Neural cell (in vitro differentiated cells): ENCODE measurements around the gene NPNT. TPM values are rescaled to one million over a fixed set of nuclear protein-coding genes. Genes with fewer than 3 reads are reported as not detected.
"Not testable (repeated sequence)": the region's sequence is repeated elsewhere in the genome, so short reads cannot be mapped to it uniquely, and the experiment has no call there.

Experiments used
- H2AFZ ChIP-seq: fragments of 200-600, 300-800 bp; sonication (generic), shearing (Covaris generic); 2 replicates; pipeline ENCODE4 v1.6.0; 2014; ENCODE audit warnings: low read depth, mild to moderate bottlenecking, antibody characterized with exemption, low read length, moderate library complexity
- H3F3A ChIP-seq: fragments of 200-600 bp; shearing (Covaris generic); 2 replicates; pipeline ENCODE4 v1.6.1; 2016; ENCODE audit warnings: mild to moderate bottlenecking, moderate library complexity, mixed read lengths, antibody characterized with exemption, low read length; ENCODE audit not compliant: insufficient read depth, poor library complexity, severe bottlenecking
- H3K27ac ChIP-seq: fragments of 200-600, 300-800 bp; sonication (generic), shearing (Covaris generic); 2 replicates; pipeline ENCODE4 v1.5.1; 2014; ENCODE audit warnings: mild to moderate bottlenecking, low read length, moderate library complexity
- H3K27me3 ChIP-seq: fragments of 300-800, 200-600 bp; sonication (generic), shearing (Covaris generic); 2 replicates; pipeline ENCODE4 v1.6.0; 2014; ENCODE audit warnings: mild to moderate bottlenecking, low read depth, low read length, moderate library complexity; ENCODE audit not compliant: insufficient read depth
- H3K36me3 ChIP-seq: fragments of 300-800, 200-600 bp; sonication (generic), shearing (Covaris generic); 2 replicates; pipeline ENCODE4 v1.5.1; 2014; ENCODE audit warnings: mild to moderate bottlenecking, antibody characterized with exemption, low read length, moderate library complexity; ENCODE audit not compliant: insufficient read depth
- H3K4me2 ChIP-seq: fragments of 300-800, 200-600 bp; sonication (generic), shearing (Covaris generic); 2 replicates; pipeline ENCODE4 v1.6.0; 2014; ENCODE audit warnings: mild to moderate bottlenecking, low read length
- H3K4me3 ChIP-seq: fragments of 300-800, 200-600 bp; sonication (generic), shearing (Covaris generic); 2 replicates; pipeline ENCODE4 v1.5.1; 2014; ENCODE audit warnings: mild to moderate bottlenecking, low read length, moderate library complexity
- H3K79me2 ChIP-seq: fragments of 200-600 bp; shearing (Covaris generic); replicated peaks from 2 replicates; pipeline ENCODE4 v1.6.0; 2014; ENCODE audit warnings: mild to moderate bottlenecking, low read length, moderate library complexity; ENCODE audit not compliant: insufficient read depth
- H3K9ac ChIP-seq: fragments of 300-800, 200-600 bp; sonication (generic), shearing (Covaris generic); 2 replicates; pipeline ENCODE4 v1.6.1; 2016; ENCODE audit warnings: mild to moderate bottlenecking, low read length, mixed read lengths
- H3K9me2 ChIP-seq: fragments of 200-600 bp; shearing (Covaris generic); 2 replicates; pipeline ENCODE4 v1.6.1; 2016; ENCODE audit warnings: mild to moderate bottlenecking, low read length, mixed read lengths; ENCODE audit not compliant: insufficient read depth
- H3K9me3 ChIP-seq: fragments of 200-600, 300-800 bp; sonication (generic), shearing (Covaris generic); 2 replicates; pipeline ENCODE4 v1.6.1; 2016; ENCODE audit warnings: mild to moderate bottlenecking, mixed run types, low read length, moderate library complexity, mixed read lengths
- H4K20me1 ChIP-seq: fragments of 200-600 bp; shearing (Covaris generic); 2 replicates; pipeline ENCODE4 v1.6.1; 2016; ENCODE audit warnings: mild to moderate bottlenecking, mixed run types; ENCODE audit not compliant: insufficient read depth
- CTCF ChIP-seq: fragments of 450-650 bp; IDR thresholded peaks from 2 replicates; pipeline ENCODE4 v1.5.1; 2014; ENCODE audit warnings: antibody characterized with exemption, mild to moderate bottlenecking, moderate library complexity; ENCODE audit not compliant: poor library complexity, severe bottlenecking
- EP300 ChIP-seq: fragments of 450-650 bp; conservative IDR thresholded peaks from 2 replicates; pipeline ENCODE4 v1.6.1; 2014; ENCODE audit warnings: antibody characterized with exemption, mild to moderate bottlenecking, moderate library complexity; ENCODE audit not compliant: poor library complexity, severe bottlenecking
- EZH2 ChIP-seq: fragments of 200-600, 300-800 bp; shearing (Covaris generic), sonication (generic); IDR thresholded peaks from 2 replicates; pipeline ENCODE4 v1.6.1; 2014; ENCODE audit warnings: antibody characterized with exemption, low read length, borderline replicate concordance, mild to moderate bottlenecking; ENCODE audit not compliant: insufficient read depth, poor library complexity, severe bottlenecking
- MXI1 ChIP-seq: fragments of 450-650 bp; conservative IDR thresholded peaks from 2 replicates; pipeline ENCODE4 v1.6.1; 2014; ENCODE audit warnings: antibody characterized with exemption, mild to moderate bottlenecking; ENCODE audit not compliant: poor library complexity, severe bottlenecking
- POLR2AphosphoS5 ChIP-seq: IDR thresholded peaks from 2 replicates; pipeline ENCODE4 v1.6.1; 2012
- RAD21 ChIP-seq: fragments of 450-650 bp; conservative IDR thresholded peaks from 2 replicates; pipeline ENCODE4 v1.6.1; 2014; ENCODE audit warnings: antibody characterized with exemption, mild to moderate bottlenecking, moderate library complexity
- REST ChIP-seq: IDR thresholded peaks from 2 replicates; pipeline ENCODE4 v1.6.1; 2012; ENCODE audit warnings: borderline replicate concordance
- SMC3 ChIP-seq: fragments of 450-650 bp; conservative IDR thresholded peaks from 2 replicates; pipeline ENCODE4 v1.6.1; 2014; ENCODE audit warnings: antibody characterized with exemption, mild to moderate bottlenecking, moderate library complexity; ENCODE audit not compliant: poor library complexity
- TAF1 ChIP-seq: IDR thresholded peaks from 2 replicates; pipeline ENCODE4 v1.6.1; 2012; ENCODE audit warnings: low read depth
- polyA minus RNA-seq: library from RNA; depleted of rRNA, polyadenylated mRNA; stranded (reverse); fragments of >200 nt; gene quantifications from 2 replicates; pipeline ENCODE4 v1.2.3, GENCODE V29; 2014
- polyA plus RNA-seq: library from polyadenylated mRNA; depleted of rRNA; stranded (reverse); fragments of >200 nt; gene quantifications from 2 replicates; pipeline ENCODE4 v1.2.3, GENCODE V29; 2014

The NPNT gene
- polyA plus RNA-seq (1.9 and 2.6 TPM in 2 replicates), polyA minus RNA-seq (1.5 and 1.6 TPM in 2 replicates)

- H3K36me3 ChIP-seq, result no peaks in the 10 kb centered on the region
- H4K20me1 ChIP-seq, result no peaks in the 10 kb centered on the region
- TF ChIP-seq SMC3 (no peak), EP300 (no peak), TAF1 (no peak), RAD21 (no peak), REST (no peak), CTCF (no peak), MXI1 (no peak), EZH2 (no peak), POLR2AphosphoS5 (no peak)
- H2AFZ ChIP-seq, result peak within 1 kb of the TSS; percentile 42
- no peaks in the 10 kb centered on the region for H3K9me2 ChIP-seq
- H3K4me2 ChIP-seq, result peak within 1 kb of the TSS; percentile 61
- H3F3A ChIP-seq, result no peaks in the 10 kb centered on the region
- no peaks in the 10 kb centered on the region for H3K79me2 ChIP-seq
- no peaks in the 10 kb centered on the region for H3K9me3 ChIP-seq
- peaks cover 77% of the 10 kb centered on the region for H3K27me3 ChIP-seq
- peak within 1 kb of the TSS; percentile 73 for H3K4me3 ChIP-seq
- peak within 1 kb of the TSS; percentile 44 for H3K9ac ChIP-seq
- H3K27ac ChIP-seq, result no peak within 1 kb of the TSS
These were observed at the start of gene NPNT for GRCh38 chr4:105894660-105895582. Gene NPNT, plus strand, starts transcription at chr4:105895471. Its CDS starts 182 bp downstream, at chr4:105895653.

- Histone ChIP-seq H3K36me3 (no peaks in the 10 kb centered on the region), H3K9ac (no peak overlapping the region), H3K4me3 (no peak overlapping the region), H2AFZ (no peak overlapping the region), H3K27me3 (no peaks in the 10 kb centered on the region), H3F3A (no peaks in the 10 kb centered on the region), H3K27ac (no peak overlapping the region), H4K20me1 (no peaks in the 10 kb centered on the region), H3K9me2 (no peaks in the 10 kb centered on the region), H3K9me3 (no peaks in the 10 kb centered on the region), H3K4me2 (no peak overlapping the region), H3K79me2 (no peaks in the 10 kb centered on the region)
- TF ChIP-seq SMC3, result no peak
- no peak for TF ChIP-seq MXI1
- no peak for TF ChIP-seq EZH2
- TF ChIP-seq RAD21, result no peak
- no peak for TF ChIP-seq REST
- TF ChIP-seq POLR2AphosphoS5, result no peak
- TF ChIP-seq EP300, result no peak
- no peak for TF ChIP-seq TAF1
- no peak for TF ChIP-seq CTCF
These were observed 49.7 kb upstream of the NPNT start for GRCh38 chr4:105845559-105845958.

- H2AFZ ChIP-seq, H3K4me3 ChIP-seq, H3K27me3 ChIP-seq, H3K4me2 ChIP-seq, H4K20me1 ChIP-seq, H3K36me3 ChIP-seq, H3K9ac ChIP-seq, H3F3A ChIP-seq, H3K9me2 ChIP-seq, H3K9me3 ChIP-seq, H3K27ac ChIP-seq, H3K79me2 ChIP-seq: not testable (repeated sequence)
These were observed 46.9 kb upstream of the NPNT start for GRCh38 chr4:105848359-105848758.
